Erythroblast (primary cell): ENCODE data around the gene TSC2.
"Not testable (repeated sequence)": the region's sequence is repeated elsewhere in the genome, so short reads cannot be mapped to it uniquely, and the experiment has no call there.

ENCODE experiments used
- GATA1 ChIP-seq: IDR thresholded peaks from 2 replicates; pipeline ENCODE4 v1.6.1; 2011; ENCODE audit warnings: low read depth, mild to moderate bottlenecking, control low read depth, low read length, moderate library complexity
- POLR2A ChIP-seq: IDR thresholded peaks from 2 replicates; pipeline ENCODE4 v1.6.1; 2011; ENCODE audit warnings: mild to moderate bottlenecking, low read length

DNA sequence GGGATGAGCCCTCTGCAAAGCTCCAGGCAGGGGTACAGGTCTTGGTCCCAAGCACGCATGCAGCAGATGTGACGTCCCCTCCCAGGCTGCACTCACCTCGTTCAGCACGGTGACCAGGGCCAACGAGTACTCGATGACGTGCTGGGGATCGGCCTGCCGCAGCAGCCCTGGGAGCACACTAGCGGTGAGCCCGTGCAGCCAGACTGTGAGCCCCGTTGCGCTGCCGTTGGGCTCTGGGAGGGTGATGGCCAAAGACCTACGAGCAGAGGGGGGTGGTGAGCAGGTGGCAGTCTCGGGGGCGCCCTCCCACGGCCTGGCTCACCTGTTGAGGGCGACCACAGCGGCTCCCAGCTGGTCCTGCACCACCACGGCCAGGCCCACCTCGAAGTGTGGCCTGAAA, 58.0 kb downstream of the TSC2 start:
- not testable (repeated sequence) for TF ChIP-seq POLR2A, GATA1
